RPMI8226 (cell line): ENCODE data around the gene TRAF3IP1.
"Not testable (repeated sequence)": the region's sequence is repeated elsewhere in the genome, so short reads cannot be mapped to it uniquely, and the experiment has no call there.

ENCODE experiments used
- DNase-seq: peaks from one replicate; pipeline ENCODE4 v3.0.0-alpha.2; 2015

The TRAF3IP1 gene

GRCh38 chr2:238288650-238289573 lies 31.4 kb upstream of the TRAF3IP1 start:
- DNase-seq: peak; percentile 95

- DNase-seq: no peak
Measured at GRCh38 chr2:238289574-238289973, 30.7 kb upstream of the TRAF3IP1 start.

GRCh38 chr2:238290091-238290509 lies 30.2 kb upstream of the TRAF3IP1 start:
- DNase-seq: no peak

GRCh38 chr2:238290715-238291549 lies 29.4 kb upstream of the TRAF3IP1 start:
- DNase-seq: no peak

GRCh38 chr2:238291550-238292281 lies 28.6 kb upstream of the TRAF3IP1 start:
- no peak for DNase-seq

GRCh38 chr2:238294046-238294392 lies 26.3 kb upstream of the TRAF3IP1 start:
- no peak for DNase-seq

GRCh38 chr2:238294393-238295143 lies 25.8 kb upstream of the TRAF3IP1 start:
- DNase-seq: no peak

- DNase-seq: no peak
Measured at GRCh38 chr2:238295144-238296112, 24.9 kb upstream of the TRAF3IP1 start.

- no peak for DNase-seq
Measured at GRCh38 chr2:238296638-238297457, 23.5 kb upstream of the TRAF3IP1 start.

GRCh38 chr2:238299803-238300202 lies 20.5 kb upstream of the TRAF3IP1 start:
- DNase-seq: no peak

- DNase-seq: no peak
Measured at GRCh38 chr2:238302087-238302486, 18.2 kb upstream of the TRAF3IP1 start.

- DNase-seq: no peak
Measured at GRCh38 chr2:238302751-238303150, 17.6 kb upstream of the TRAF3IP1 start.

GRCh38 chr2:238304116-238304515 lies 16.2 kb upstream of the TRAF3IP1 start:
- DNase-seq: no peak

GRCh38 chr2:238305092-238305862 lies 15.0 kb upstream of the TRAF3IP1 start:
- no peak for DNase-seq

GRCh38 chr2:238305965-238306671 lies 14.2 kb upstream of the TRAF3IP1 start:
- no peak for DNase-seq

GRCh38 chr2:238306672-238306998 lies 13.7 kb upstream of the TRAF3IP1 start:
- DNase-seq: no peak

- no peak for DNase-seq
Measured at GRCh38 chr2:238308177-238308576, 12.1 kb upstream of the TRAF3IP1 start.

GRCh38 chr2:238310721-238311120 lies 9.6 kb upstream of the TRAF3IP1 start:
- not testable (repeated sequence) for DNase-seq
